ENCODE data around the gene TMED9. TPM values are rescaled to one million over a fixed set of nuclear protein-coding genes. Genes with fewer than 3 reads are reported as not detected.

TMED9 gene
- total and polyA plus RNA-seq, 8 donors, result 99.1 to 167 (median 112) TPM

DNA sequence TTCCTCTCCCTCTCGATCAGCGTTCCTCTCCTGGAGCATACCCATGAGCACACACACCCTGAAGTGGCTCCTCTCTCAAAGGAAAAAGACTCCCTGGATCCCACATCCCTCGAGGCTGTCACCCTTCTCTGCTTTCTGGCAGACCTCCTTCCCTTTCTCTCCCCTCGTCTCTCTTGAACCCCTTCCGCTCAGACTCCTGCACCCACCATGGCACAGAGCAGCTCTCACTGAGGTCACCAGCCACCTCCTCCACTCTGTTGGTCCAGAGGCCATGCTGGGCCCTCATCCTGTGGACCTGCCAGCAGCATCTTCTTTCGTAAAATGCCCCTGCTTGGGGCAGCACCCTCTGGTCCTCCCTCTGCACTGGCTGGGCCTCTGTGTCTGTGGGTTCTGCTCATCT is 13.7 kb downstream of the TMED9 start:
- Histone ChIP-seq H3K27me3 (no peaks in the 10 kb centered on the region), H3K4me3 (no peak overlapping the region), H3K9me3 (no peaks in the 10 kb centered on the region), H3K36me3 (no peaks in the 10 kb centered on the region), H3K27ac (no peak overlapping the region), H3K4me1 (peaks cover 0 to 11% (median 0%) of the 10 kb centered on the region in 3 donors)
- no peak for ATAC-seq
- DNase-seq, result no peak
- FAIRE-seq, result no peak
- WGBS, 2 donors, result 84 to 86% methylated on average over 6 of the region's 6 CpGs
- intact Hi-C loops (cut with DNase I), result no loop called here
- TF ChIP-seq, protein P1, sequence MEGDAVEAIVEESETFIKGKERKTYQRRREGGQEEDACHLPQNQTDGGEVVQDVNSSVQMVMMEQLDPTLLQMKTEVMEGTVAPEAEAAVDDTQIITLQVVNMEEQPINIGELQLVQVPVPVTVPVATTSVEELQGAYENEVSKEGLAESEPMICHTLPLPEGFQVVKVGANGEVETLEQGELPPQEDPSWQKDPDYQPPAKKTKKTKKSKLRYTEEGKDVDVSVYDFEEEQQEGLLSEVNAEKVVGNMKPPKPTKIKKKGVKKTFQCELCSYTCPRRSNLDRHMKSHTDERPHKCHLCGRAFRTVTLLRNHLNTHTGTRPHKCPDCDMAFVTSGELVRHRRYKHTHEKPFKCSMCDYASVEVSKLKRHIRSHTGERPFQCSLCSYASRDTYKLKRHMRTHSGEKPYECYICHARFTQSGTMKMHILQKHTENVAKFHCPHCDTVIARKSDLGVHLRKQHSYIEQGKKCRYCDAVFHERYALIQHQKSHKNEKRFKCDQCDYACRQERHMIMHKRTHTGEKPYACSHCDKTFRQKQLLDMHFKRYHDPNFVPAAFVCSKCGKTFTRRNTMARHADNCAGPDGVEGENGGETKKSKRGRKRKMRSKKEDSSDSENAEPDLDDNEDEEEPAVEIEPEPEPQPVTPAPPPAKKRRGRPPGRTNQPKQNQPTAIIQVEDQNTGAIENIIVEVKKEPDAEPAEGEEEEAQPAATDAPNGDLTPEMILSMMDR (IDR thresholded peaks at IDR 0.05), result no peak

DNA sequence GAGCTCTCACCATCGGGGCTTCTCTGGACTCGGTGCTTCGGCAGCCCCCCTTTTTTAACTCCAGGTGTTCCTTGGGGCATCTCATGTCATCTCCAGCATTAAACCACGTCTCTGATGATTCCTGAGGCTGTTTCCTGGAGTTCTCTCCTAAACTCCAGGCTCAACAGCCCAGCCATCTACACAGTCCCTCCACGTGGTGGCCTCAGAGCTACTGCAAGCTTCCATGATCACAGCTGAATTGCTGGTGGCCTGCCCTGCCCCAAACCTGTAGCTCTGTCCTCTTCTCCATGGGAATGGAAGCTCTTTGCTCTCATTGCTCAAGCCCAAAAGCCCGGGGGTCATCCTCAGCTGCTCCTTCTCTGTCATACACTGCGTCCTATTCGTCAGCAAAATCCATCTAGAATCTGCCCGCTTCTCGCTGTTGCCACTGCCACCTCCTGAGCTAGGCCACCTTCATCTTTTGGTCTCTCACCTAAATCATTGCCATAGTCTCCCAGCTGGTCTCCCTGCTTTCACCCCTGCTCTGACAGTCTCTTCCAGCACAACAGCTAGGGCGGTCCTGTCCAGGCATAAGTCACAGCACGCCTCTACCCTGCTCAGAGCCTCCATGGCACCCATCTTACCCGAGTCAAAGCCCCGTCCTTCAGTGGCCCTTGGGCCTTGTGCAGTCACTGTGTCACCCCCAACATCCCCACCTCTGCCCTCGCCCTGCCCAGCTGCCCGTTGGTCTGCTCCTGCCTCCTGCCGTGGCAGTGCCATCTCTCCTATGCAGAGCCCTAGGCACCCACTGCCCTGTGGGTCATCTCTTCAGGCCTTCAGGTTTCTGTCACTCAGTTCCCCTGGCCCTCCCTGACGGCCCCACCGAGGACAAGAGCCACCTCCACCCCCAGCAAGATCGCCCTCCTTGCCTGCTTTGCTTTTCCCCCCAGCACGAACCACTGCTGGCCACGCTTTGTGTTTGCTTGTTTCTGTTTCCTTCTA is 14.4 kb downstream of the TMED9 start:
- TF ChIP-seq, protein P1 (IDR thresholded peaks at IDR 0.05), result no peak
- H3K4me1 ChIP-seq, result peaks cover 0 to 5% (median 0%) of the 10 kb centered on the region in 3 donors
- H3K4me3 ChIP-seq, result no peak overlapping the region
- no peaks in the 10 kb centered on the region for H3K27me3 ChIP-seq
- no peak for FAIRE-seq
- no peaks in the 10 kb centered on the region for H3K9me3 ChIP-seq
- ATAC-seq, result no peak
- intact Hi-C loops (cut with DNase I), result no loop called here
- 80 to 81% methylated on average over 22 of the region's 22 CpGs for WGBS, 2 donors
- peak in 2 of 6 donors; percentile 21 to 54 for DNase-seq
- H3K36me3 ChIP-seq, result no peaks in the 10 kb centered on the region
- H3K27ac ChIP-seq, result no peak overlapping the region

DNA sequence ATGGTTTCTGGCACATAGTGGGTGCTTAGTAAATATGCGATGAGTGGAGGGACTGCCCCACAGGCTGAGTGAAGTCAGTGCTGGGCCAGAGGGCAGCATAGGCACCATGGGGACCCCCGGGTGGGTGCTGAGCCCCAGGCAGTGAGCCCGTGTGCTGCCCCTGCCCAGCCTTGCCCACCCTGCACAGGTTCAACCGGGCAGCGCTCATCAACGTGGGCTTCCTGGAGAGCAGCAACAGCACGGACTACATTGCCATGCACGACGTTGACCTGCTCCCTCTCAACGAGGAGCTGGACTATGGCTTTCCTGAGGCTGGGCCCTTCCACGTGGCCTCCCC is 15.1 kb downstream of the TMED9 start:
- no peaks in the 10 kb centered on the region for H3K36me3 ChIP-seq
- no peaks in the 10 kb centered on the region for H3K9me3 ChIP-seq
- ATAC-seq (peak in 1 of 4 donors; percentile 2), FAIRE-seq (no peak), DNase-seq (no peak)
- H3K27me3 ChIP-seq, result no peaks in the 10 kb centered on the region
- intact Hi-C loops (cut with DNase I), result no loop called here
- H3K4me3 ChIP-seq, result no peak overlapping the region
- WGBS, 2 donors, result 54 to 64% methylated on average over 10 to 11 of the region's 11 CpGs
- H3K27ac ChIP-seq, result no peak overlapping the region
- TF ChIP-seq, protein P1 (IDR thresholded peaks at IDR 0.05), result no peak
- H3K4me1 ChIP-seq, result no peaks in the 10 kb centered on the region

DNA sequence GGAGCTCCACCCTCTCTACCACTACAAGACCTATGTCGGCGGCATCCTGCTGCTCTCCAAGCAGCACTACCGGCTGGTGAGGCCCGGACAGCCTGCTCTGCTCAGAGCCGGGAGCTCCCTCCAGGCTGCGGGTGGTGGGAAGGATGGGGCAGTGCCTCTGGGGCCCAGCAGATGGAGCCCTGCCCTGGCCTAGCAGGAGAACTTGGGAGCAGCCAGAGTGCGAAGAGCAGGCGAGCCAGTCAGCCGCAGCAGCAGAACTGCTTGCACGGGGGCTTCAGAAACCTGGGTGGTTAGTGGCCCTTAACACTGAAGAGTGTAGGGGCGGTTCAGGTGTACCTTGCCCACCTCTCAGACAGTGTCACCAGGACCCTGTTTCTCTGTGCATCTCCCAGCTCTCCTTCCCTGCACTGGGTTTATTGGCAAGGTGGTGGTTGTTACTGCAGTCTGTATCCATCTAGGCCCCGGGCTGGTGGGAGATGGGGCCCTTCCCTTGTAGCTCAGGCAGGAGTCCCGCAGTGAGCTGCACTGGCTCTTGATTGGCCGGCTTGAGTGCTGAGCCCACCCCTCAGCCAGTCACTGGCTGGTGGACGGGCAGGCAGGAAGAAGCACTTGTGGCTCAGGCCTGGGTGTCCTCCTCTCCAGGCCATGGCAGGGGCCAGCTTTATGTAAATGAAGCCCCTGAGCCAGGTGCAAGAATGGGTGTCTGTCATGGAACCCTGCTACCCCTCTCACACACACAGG is 15.6 kb downstream of the TMED9 start:
- no peaks in the 10 kb centered on the region for H3K4me1 ChIP-seq

More for the DNA sequence above, 15.6 kb downstream of the TMED9 start:
- WGBS, 2 donors, result 24 to 25% methylated on average over 15 of the region's 15 CpGs
- TF ChIP-seq, protein P1 (IDR thresholded peaks at IDR 0.05), result peak; percentile 79 to 87 (median 83)
- no peaks in the 10 kb centered on the region for H3K27me3 ChIP-seq
- H3K9me3 ChIP-seq, result no peaks in the 10 kb centered on the region
- DNase-seq, result peak; percentile 63 to 94 (median 84)
- ATAC-seq, result peak; percentile 81 to 93 (median 92)
- H3K27ac ChIP-seq, result no peak overlapping the region
- no peak for FAIRE-seq
- H3K4me3 ChIP-seq, result no peak overlapping the region
- no peaks in the 10 kb centered on the region for H3K36me3 ChIP-seq
- intact Hi-C loops (cut with DNase I), result no loop called here
